Gastrocnemius medialis (tissue), 4 donors: ENCODE data around the gene CTIF.

ENCODE experiments used
- POLR2A ChIP-seq, 2 donors: fragments of 450-650 bp; IDR thresholded peaks; one replicate each; pipeline ENCODE4 v1.6.1; 2017; ENCODE audit warnings: antibody characterized with exemption in 2 of 2, mild to moderate bottlenecking in 2 of 2, moderate library complexity in 2 of 2
- TF ChIP-seq, protein P1 (sequence below), 5 experiments: fragments of 450-650 bp in 3 of 5; fragments of 200-600 bp in 2 of 5; sonication (generic) in 2 of 5; IDR thresholded peaks in 4 of 5; conservative IDR thresholded peaks in 1 of 5; 1 replicate in 4 of 5; 2 replicates in 1 of 5; pipeline ENCODE4 v1.5.1; 2016 to 2019; ENCODE audit warnings: antibody characterized with exemption in 5 of 5, mild to moderate bottlenecking in 3 of 5, moderate library complexity in 3 of 5

DNA sequence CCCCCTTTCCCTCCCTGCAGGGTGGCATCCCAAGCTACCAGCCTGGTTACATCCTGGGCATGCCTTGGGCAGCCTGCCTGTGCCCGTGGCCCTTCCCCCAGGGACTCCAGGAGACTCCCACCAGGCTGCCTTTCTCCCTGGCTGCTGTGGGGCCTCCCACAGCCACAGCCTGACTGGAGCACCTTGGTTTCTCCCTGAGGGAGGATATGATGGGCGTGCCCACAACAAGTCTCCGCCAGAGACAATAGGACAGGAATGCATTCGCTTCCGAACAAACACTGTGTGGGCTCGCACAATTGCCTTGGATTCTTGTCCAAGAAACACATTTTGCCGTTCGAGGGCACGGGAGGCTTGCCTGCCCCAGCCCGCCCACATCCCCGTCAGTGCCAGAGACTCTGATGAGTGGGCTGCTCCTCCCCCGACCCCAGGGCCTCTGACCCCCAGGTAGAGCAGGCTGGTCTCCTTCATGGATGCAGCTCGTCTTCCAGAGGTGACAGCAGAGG is 309.9 kb downstream of the CTIF start:
- TF ChIP-seq POLR2A (IDR thresholded peaks at IDR 0.05): no peak
- TF ChIP-seq, protein P1, sequence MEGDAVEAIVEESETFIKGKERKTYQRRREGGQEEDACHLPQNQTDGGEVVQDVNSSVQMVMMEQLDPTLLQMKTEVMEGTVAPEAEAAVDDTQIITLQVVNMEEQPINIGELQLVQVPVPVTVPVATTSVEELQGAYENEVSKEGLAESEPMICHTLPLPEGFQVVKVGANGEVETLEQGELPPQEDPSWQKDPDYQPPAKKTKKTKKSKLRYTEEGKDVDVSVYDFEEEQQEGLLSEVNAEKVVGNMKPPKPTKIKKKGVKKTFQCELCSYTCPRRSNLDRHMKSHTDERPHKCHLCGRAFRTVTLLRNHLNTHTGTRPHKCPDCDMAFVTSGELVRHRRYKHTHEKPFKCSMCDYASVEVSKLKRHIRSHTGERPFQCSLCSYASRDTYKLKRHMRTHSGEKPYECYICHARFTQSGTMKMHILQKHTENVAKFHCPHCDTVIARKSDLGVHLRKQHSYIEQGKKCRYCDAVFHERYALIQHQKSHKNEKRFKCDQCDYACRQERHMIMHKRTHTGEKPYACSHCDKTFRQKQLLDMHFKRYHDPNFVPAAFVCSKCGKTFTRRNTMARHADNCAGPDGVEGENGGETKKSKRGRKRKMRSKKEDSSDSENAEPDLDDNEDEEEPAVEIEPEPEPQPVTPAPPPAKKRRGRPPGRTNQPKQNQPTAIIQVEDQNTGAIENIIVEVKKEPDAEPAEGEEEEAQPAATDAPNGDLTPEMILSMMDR (IDR thresholded peaks at IDR 0.05 in 4 of 5, conservative IDR thresholded peaks at IDR 0.05 in 1 of 5): no peak
